ENCODE measurements around the gene ZFYVE1. TPM values are rescaled to one million over a fixed set of nuclear protein-coding genes. Genes with fewer than 3 reads are reported as not detected.

The ZFYVE1 gene
- total RNA-seq, 2 experiments from 2014 or later: 11.5 to 14.3 TPM

DNA sequence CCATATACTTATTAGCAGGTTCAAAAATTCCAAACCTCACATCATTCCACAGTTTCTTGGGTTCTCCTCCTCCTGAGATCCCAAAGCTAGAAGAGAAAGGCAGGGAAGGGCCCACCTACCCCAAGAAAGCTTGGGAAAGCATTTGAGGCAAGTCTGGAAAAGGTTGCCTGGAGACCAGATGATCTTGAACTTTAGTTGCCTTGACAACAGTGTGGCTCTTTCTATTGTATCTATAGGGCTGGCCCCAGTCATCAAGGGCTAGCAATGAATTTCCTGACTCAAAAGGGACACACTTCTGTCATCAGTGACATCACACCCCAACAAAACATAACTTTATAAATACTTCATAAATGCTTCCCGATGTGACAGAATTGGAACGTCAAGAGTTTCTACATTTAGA, 40.0 kb downstream of the ZFYVE1 start:
- no peaks in the 10 kb centered on the region for H3K4me1 ChIP-seq (ENCODE audit: insufficient read depth, low read length, poor library complexity, severe bottlenecking)
- H3K79me2 ChIP-seq (ENCODE audit: insufficient read depth, low read depth, low read length): no peaks in the 10 kb centered on the region
- H4K20me1 ChIP-seq (ENCODE audit: insufficient read depth, low read length): no peaks in the 10 kb centered on the region
- ChIA-PET POLR2A (interaction anchor here (0.7 kb wide), 2 partner anchors 836 to 1990 kb away, joined by 3 to 4 read pairs; no protein-coding TSS in a partner anchor), CTCF (ENCODE audit: unreplicated experiment) (no interaction called here)
- no peak overlapping the region for H3K4me3 ChIP-seq (ENCODE audit: low read depth, low read length, poor library complexity, severe bottlenecking)
- DNase-seq (ENCODE audit: low spot score): no peak
- H3K27ac ChIP-seq (ENCODE audit: low read depth, low read length, poor library complexity, severe bottlenecking): no peak overlapping the region
- peaks cover 22% of the 10 kb centered on the region for H3K36me3 ChIP-seq (ENCODE audit: insufficient read depth, low read length)
- intact Hi-C loops (cut with micrococcal nuclease; ENCODE audit: unreplicated experiment): no loop called here
- no peak for TF ChIP-seq CTCF (conservative IDR thresholded peaks at IDR 0.05; ENCODE audit: low read length)
- TF ChIP-seq EZH2phosphoT487 (IDR thresholded peaks at IDR 0.05; ENCODE audit: borderline replicate concordance, low read depth, low read length): no peak
- H3K9me2 ChIP-seq (ENCODE audit: insufficient read depth, low read length): no peaks in the 10 kb centered on the region
- no peak overlapping the region for H3K4me2 ChIP-seq (ENCODE audit: low read length)
- BruUV-seq (replicated peaks): no TSS peak
- no peak overlapping the region for H2AFZ ChIP-seq (ENCODE audit: low read length)
- H3K9me3 ChIP-seq (ENCODE audit: low read length): no peaks in the 10 kb centered on the region

- no peak overlapping the region for H3K4me2 ChIP-seq (ENCODE audit: low read length)
- H3K9me3 ChIP-seq (ENCODE audit: low read length): no peaks in the 10 kb centered on the region
- ChIA-PET CTCF (ENCODE audit: unreplicated experiment) (no interaction called here), POLR2A (interaction anchor here (0.6 to 0.7 kb wide), 3 partner anchors 56 to 1991 kb away, joined by 3 to 4 read pairs (median 3); no protein-coding TSS in a partner anchor)
- TF ChIP-seq EZH2phosphoT487 (IDR thresholded peaks at IDR 0.05; ENCODE audit: borderline replicate concordance, low read depth, low read length): no peak
- TF ChIP-seq CTCF (conservative IDR thresholded peaks at IDR 0.05; ENCODE audit: low read length): no peak
- H2AFZ ChIP-seq (ENCODE audit: low read length): no peak overlapping the region
- no peaks in the 10 kb centered on the region for H4K20me1 ChIP-seq (ENCODE audit: insufficient read depth, low read length)
- no peak overlapping the region for H3K4me3 ChIP-seq (ENCODE audit: low read depth, low read length, poor library complexity, severe bottlenecking)
- H3K4me1 ChIP-seq (ENCODE audit: insufficient read depth, low read length, poor library complexity, severe bottlenecking): no peaks in the 10 kb centered on the region
- H3K9me2 ChIP-seq (ENCODE audit: insufficient read depth, low read length): no peaks in the 10 kb centered on the region
- DNase-seq (ENCODE audit: low spot score): no peak
- peaks cover 24% of the 10 kb centered on the region for H3K36me3 ChIP-seq (ENCODE audit: insufficient read depth, low read length)
- no peak overlapping the region for H3K27ac ChIP-seq (ENCODE audit: low read depth, low read length, poor library complexity, severe bottlenecking)
- H3K79me2 ChIP-seq (ENCODE audit: insufficient read depth, low read depth, low read length): no peaks in the 10 kb centered on the region
- intact Hi-C loops (cut with micrococcal nuclease; ENCODE audit: unreplicated experiment): no loop called here
- BruUV-seq (replicated peaks): no TSS peak
Observed at GRCh38 chr14:72986214-72986613, 40.7 kb downstream of the ZFYVE1 start.

GRCh38 chr14:72982146-72982708, 44.7 kb downstream of the ZFYVE1 start:
- no peak for DNase-seq (ENCODE audit: low spot score)
- no peaks in the 10 kb centered on the region for H4K20me1 ChIP-seq (ENCODE audit: insufficient read depth, low read length)
- no peaks in the 10 kb centered on the region for H3K79me2 ChIP-seq (ENCODE audit: insufficient read depth, low read depth, low read length)
- H3K36me3 ChIP-seq (ENCODE audit: insufficient read depth, low read length): peaks cover 22% of the 10 kb centered on the region
- no peaks in the 10 kb centered on the region for H3K4me1 ChIP-seq (ENCODE audit: insufficient read depth, low read length, poor library complexity, severe bottlenecking)
- TF ChIP-seq EZH2phosphoT487 (IDR thresholded peaks at IDR 0.05; ENCODE audit: borderline replicate concordance, low read depth, low read length): no peak
- TF ChIP-seq CTCF (conservative IDR thresholded peaks at IDR 0.05; ENCODE audit: low read length): no peak
- H3K27ac ChIP-seq (ENCODE audit: low read depth, low read length, poor library complexity, severe bottlenecking): no peak overlapping the region
- no peak overlapping the region for H3K4me2 ChIP-seq (ENCODE audit: low read length)
- no peak overlapping the region for H3K4me3 ChIP-seq (ENCODE audit: low read depth, low read length, poor library complexity, severe bottlenecking)
- POLR2A ChIA-PET: interaction anchor here (0.6 kb wide), 1 partner anchor 49 kb away, joined by 4 read pairs; no protein-coding TSS in a partner anchor
- H3K9me3 ChIP-seq (ENCODE audit: low read length): no peaks in the 10 kb centered on the region
- no peak overlapping the region for H2AFZ ChIP-seq (ENCODE audit: low read length)
- H3K9me2 ChIP-seq (ENCODE audit: insufficient read depth, low read length): no peaks in the 10 kb centered on the region
- intact Hi-C loops (cut with micrococcal nuclease; ENCODE audit: unreplicated experiment): no loop called here
- CTCF ChIA-PET (ENCODE audit: unreplicated experiment): no interaction called here
- BruUV-seq (replicated peaks): no TSS peak

Measured in OCI-LY7 (cell line).